GM21786 (cell line): Measurements from ENCODE around the gene ZCCHC7.

Experiments
- ATAC-seq: cut with Tn5 transposase; IDR thresholded peaks from one replicate; pipeline ENCODE4 v1.9.1; 2021; ENCODE audit not compliant: unreplicated experiment

The ZCCHC7 gene

GRCh38 chr9:37206121-37206620 lies 85.8 kb downstream of the ZCCHC7 start:
- no peak for ATAC-seq

- ATAC-seq, result no peak
Measured at GRCh38 chr9:37209431-37210386, 89.3 kb downstream of the ZCCHC7 start.

- no peak for ATAC-seq
Measured at GRCh38 chr9:37210737-37211523, 90.6 kb downstream of the ZCCHC7 start.

DNA sequence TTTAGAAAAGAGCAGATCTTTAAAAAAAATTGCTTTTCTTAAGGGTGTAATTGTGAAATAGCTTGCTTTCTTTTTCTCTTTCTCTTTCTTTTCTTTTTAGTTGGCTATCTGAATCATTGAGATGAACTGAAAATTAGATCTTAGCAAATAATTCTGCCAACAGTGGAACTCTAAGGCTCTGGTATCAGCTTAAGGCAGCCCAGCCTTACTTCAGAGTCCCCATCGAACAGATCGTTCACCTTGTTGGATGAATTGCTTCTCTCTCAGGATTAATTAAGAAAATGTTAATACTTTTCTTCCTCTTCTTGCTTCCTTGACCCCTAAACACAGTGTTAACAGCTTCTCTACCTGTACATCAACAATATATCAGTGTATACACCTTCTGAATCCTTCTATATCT lies 92.1 kb downstream of the ZCCHC7 start:
- no peak for ATAC-seq

- ATAC-seq, result no peak
Measured at GRCh38 chr9:37215381-37215780, 95.0 kb downstream of the ZCCHC7 start.

DNA sequence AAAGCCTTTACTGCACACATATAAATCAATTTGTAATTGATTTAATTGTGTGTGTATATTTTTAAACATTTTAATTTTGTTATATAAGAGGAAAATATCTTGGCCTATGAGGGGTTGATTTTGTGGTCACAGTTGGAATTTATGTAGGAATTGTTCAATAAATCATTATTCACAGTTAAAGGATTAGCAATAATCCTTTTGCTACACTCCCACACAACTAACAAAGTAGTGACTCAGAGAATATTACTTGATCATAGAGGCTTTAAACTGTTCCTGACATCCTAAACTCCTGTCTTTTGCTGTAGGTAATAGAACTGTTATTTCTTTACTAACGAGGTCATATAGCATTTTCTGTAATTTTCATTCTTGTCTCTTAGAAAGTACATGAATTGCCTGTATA lies 95.5 kb downstream of the ZCCHC7 start:
- ATAC-seq, result no peak

- no peak for ATAC-seq
Measured at GRCh38 chr9:37217161-37217560, 96.8 kb downstream of the ZCCHC7 start.

GRCh38 chr9:37218800-37219425 lies 98.5 kb downstream of the ZCCHC7 start:
- no peak for ATAC-seq

DNA sequence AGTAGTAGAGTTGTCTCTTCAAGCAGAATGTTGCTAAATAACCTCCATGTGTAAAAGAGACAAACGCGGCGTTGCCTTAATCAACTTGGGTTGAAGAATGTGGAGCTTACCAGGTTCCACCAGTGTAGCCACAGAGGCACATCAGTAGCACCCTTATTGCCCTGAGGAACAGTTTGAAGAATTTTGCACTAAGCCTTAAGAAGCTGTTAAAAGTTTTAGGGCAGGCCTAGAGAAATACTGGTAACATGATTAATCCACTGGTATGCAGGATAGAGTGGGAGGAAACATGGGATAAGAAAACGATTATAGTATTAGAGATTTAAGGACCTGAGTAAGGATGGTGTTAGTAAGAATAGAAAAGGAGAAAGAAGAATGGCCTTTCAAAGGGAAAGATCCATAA lies 100.6 kb downstream of the ZCCHC7 start:
- ATAC-seq, result no peak

GRCh38 chr9:37221489-37222106 lies 101.2 kb downstream of the ZCCHC7 start:
- no peak for ATAC-seq

DNA sequence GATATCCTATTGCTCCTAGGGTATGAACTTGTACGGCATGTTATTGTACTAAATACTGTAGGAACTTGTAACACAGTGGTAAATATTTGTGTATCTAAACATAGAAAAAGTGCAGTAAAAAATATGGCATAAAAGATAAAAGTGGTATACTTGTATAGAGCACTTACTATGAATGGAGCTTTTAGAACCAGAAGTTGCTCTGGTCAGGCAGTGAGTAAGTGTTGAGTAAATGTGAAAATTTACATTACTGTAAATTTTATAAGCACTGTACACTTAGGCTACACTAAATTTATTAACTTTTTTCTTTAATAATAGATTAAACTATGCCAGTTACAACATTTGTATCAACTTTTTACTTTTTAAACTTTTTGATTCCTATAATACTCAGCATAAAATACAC lies 109.1 kb downstream of the ZCCHC7 start:
- no peak for ATAC-seq

GRCh38 chr9:37229882-37230482 lies 109.6 kb downstream of the ZCCHC7 start:
- no peak for ATAC-seq

DNA sequence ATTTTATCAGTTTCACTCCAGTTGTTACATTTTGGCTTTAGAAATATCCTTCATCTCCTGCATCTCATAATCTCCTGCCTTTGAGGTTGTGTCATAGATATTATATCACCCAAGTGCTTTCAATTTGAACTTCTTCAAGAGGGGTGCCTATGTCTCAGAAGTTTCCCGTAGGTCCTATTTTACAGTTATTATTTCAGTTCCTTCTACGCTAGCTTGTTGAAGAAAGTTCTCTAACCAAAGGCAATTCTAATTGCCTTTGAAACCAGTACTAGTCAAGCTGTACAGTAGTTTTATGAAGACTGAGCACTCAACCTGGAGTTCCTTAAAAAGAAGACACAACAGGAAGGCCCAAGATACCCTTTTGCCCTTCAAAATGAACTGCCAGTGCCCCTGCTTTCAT lies 116.4 kb downstream of the ZCCHC7 start:
- ATAC-seq, result no peak

DNA sequence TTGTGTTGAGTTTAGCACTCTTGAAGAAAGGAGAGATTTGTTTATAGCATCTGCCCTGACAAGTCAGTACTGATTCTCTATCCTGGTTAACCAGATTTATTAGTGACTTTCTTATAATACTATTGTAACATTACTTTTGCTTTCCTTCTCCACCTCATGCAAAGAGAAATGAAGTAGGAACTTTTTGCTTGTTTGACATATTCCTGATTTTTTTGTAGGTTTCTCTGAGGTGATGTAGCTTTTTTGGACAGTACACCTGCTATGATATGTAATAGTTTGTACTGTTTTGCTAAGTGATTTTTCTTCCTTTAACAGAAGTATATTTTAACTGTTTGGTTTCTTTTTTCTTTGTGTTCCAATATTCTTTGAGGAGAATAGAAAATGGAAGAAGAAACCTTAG lies 117.7 kb downstream of the ZCCHC7 start:
- ATAC-seq, result no peak

- no peak for ATAC-seq
Measured at GRCh38 chr9:37239224-37239859, 119.0 kb downstream of the ZCCHC7 start.

DNA sequence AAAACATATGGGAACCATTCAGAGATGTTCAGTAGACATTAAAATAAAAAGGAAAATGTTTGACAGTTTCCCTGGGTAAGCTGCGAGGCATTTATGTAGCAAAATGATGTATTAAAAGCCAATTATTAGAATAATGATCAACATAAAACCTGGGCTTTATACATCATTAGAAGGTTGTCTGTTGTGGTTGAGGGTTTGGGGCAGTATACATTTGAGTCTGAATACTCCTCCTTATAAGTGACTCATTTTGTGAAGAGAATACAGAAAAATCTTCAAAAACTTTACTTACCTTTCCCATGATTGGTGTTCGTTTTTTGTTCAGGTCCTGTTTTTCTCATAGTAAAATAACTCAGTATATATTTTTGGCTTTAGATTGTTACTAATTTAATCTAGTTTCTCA lies 119.5 kb downstream of the ZCCHC7 start:
- no peak for ATAC-seq

GRCh38 chr9:37241340-37241739 lies 121.0 kb downstream of the ZCCHC7 start:
- ATAC-seq, result no peak

GRCh38 chr9:37242089-37242488 lies 121.7 kb downstream of the ZCCHC7 start:
- no peak for ATAC-seq

GRCh38 chr9:37243588-37244345 lies 123.4 kb downstream of the ZCCHC7 start:
- ATAC-seq, result no peak
